AG09319 (cell line): ENCODE data around the gene IGFBP7.
"Not testable (repeated sequence)": the region's sequence is repeated elsewhere in the genome, so short reads cannot be mapped to it uniquely, and the experiment has no call there.

Experiments used
- DNase-seq: peaks from one replicate; pipeline ENCODE4 v3.0.0-alpha.2; 2010; ENCODE audit warnings: low read depth; ENCODE audit errors: extremely low read depth
- TF ChIP-seq, protein P1 (sequence below): IDR thresholded peaks from 2 replicates; pipeline ENCODE4 v1.5.1; 2011; ENCODE audit warnings: low read depth, mild to moderate bottlenecking, inconsistent platforms, low read length, moderate library complexity

IGFBP7 gene

GRCh38 chr4:57048590-57049304, 61.4 kb downstream of the IGFBP7 start:
- no peak for DNase-seq
- TF ChIP-seq, protein P1, sequence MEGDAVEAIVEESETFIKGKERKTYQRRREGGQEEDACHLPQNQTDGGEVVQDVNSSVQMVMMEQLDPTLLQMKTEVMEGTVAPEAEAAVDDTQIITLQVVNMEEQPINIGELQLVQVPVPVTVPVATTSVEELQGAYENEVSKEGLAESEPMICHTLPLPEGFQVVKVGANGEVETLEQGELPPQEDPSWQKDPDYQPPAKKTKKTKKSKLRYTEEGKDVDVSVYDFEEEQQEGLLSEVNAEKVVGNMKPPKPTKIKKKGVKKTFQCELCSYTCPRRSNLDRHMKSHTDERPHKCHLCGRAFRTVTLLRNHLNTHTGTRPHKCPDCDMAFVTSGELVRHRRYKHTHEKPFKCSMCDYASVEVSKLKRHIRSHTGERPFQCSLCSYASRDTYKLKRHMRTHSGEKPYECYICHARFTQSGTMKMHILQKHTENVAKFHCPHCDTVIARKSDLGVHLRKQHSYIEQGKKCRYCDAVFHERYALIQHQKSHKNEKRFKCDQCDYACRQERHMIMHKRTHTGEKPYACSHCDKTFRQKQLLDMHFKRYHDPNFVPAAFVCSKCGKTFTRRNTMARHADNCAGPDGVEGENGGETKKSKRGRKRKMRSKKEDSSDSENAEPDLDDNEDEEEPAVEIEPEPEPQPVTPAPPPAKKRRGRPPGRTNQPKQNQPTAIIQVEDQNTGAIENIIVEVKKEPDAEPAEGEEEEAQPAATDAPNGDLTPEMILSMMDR = no peak

DNA sequence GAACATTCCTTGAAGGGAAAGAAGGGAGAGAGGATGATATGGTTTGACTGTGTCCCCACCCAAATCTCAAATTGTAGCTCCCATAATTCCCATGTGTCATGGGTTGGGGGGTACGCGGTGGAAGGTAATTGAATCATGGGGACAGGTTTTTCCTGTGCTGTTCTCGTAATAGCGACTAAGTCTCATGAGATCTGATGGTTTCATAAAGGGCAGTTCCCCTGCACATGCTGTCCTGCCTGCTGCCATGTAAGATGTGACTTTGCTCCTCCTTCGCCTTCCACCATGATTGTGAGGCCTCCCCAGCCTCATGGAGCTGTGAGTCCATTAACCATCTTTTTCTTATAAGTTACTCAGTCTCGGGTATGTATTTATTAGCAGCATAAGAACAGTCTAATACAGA, 63.1 kb downstream of the IGFBP7 start:
- not testable (repeated sequence) for DNase-seq

GRCh38 chr4:57044996-57045395, 65.2 kb downstream of the IGFBP7 start:
- no peak for DNase-seq

DNA sequence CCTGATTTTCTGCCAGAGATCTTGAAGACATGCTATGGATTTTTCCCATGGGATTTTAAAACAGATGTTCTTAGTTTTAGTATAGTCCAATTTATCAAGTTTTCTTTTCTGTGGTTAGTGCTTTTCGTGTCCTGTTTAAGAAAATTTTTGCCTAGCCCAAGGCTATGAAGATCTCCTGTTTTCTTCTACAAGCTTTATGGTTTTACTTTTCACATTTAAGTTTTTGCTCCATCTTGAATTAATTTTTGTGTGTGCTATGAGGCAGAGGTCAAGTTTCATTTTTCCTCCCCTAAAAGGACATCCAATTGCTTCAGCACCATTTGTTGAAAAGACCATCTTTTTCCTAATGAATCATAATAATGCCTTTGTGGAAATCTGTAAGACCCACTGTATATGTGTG, 65.9 kb downstream of the IGFBP7 start:
- peak; percentile 87 for DNase-seq
- TF ChIP-seq, protein P1 = no peak

More at GRCh38 chr4:57044996-57045395, 65.2 kb downstream of the IGFBP7 start:
- TF ChIP-seq, protein P1 = no peak

- TF ChIP-seq, protein P1 = no peak
These were observed 66.6 kb downstream of the IGFBP7 start for GRCh38 chr4:57043347-57044251.

GRCh38 chr4:57042711-57043169, 67.4 kb downstream of the IGFBP7 start:
- no peak for DNase-seq
- TF ChIP-seq, protein P1 = no peak

More at GRCh38 chr4:57043347-57044251, 66.6 kb downstream of the IGFBP7 start:
- peak; percentile 47 for DNase-seq

DNA sequence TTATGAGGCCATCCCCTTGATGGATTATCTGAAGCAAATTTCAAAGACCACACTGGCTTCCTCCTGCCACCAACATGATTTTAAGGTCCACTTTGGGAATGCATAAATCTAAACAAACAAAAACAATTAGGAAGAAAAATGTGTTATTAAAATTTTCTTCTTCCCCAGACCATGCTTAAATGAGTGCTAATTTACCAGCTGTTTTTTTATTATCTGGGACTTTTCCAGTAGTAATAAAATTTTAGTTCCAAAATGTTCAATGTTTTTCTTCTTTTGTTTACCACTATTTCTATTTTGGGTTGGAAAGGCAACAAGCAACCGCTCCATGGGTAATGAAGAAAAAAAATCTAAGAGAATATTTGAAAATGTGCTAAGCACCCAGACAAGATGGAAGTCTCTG, 69.2 kb downstream of the IGFBP7 start:
- TF ChIP-seq, protein P1 = no peak
- DNase-seq = no peak
